Lower leg skin (tissue), 4 donors: Measurements from ENCODE around the gene TMEM187. TPM values are rescaled to one million over a fixed set of nuclear protein-coding genes. Genes with fewer than 3 reads are reported as not detected.

Experiments
- DNase-seq, 2 donors: peaks; one replicate each; pipeline ENCODE4 v3.0.0-alpha.2; 2019; ENCODE audit warnings: low spot score in 2 of 2
- H3K4me3 ChIP-seq: fragments of 200-600 bp; sonication (generic); 2 replicates; pipeline ENCODE4 v1.5.1; 2017; ENCODE audit warnings: mild to moderate bottlenecking, low read depth; ENCODE audit not compliant: poor library complexity, severe bottlenecking
- CTCF ChIP-seq, 3 donors: fragments of 450-650 bp; IDR thresholded peaks; one replicate each; pipeline ENCODE4 v1.5.1; 2016; ENCODE audit warnings: antibody characterized with exemption in 3 of 3, mild to moderate bottlenecking in 3 of 3, moderate library complexity in 2 of 3
- POLR2A ChIP-seq, 2 donors: fragments of 450-650 bp; IDR thresholded peaks; one replicate each; pipeline ENCODE4 v1.6.1; 2016 to 2017; ENCODE audit warnings: antibody characterized with exemption in 2 of 2, mild to moderate bottlenecking in 1 of 2, moderate library complexity in 1 of 2
- WGBS, 2 donors: methylation state at CpG; one replicate each; pipeline ENCODE4 v1.1.5; 2018; 5-methylcytosine and 5-hydroxymethylcytosine counted together
- intact Hi-C: fragments of 100-400 bp; cut with DNase I; formaldehyde crosslinking; loops from one replicate; pipeline ENCODE4 v1.15.0; 2023; ENCODE audit warnings: low total_unique reads
- total RNA-seq, 4 donors: library from RNA; depleted of rRNA; stranded (reverse); fragments of >200 nt; gene quantifications; one replicate each; pipeline ENCODE4 v1.1.0, GENCODE V29; 2016

The TMEM187 gene
- total RNA-seq, 4 donors from 2014 or later, result 10.1 to 21.6 (median 14.4) TPM

- H3K4me3 ChIP-seq, result no peak overlapping the region
- WGBS, 2 donors, result 7 to 37% methylated on average over 6 to 25 of the region's 25 CpGs
These were observed 3.2 kb upstream of the TMEM187 start for GRCh38 chrX:153969125-153969903.

GRCh38 chrX:153969904-153970356 is 2.6 kb upstream of the TMEM187 start:
- H3K4me3 ChIP-seq, result no peak overlapping the region
- TF ChIP-seq CTCF (IDR thresholded peaks at IDR 0.05), result no peak
- TF ChIP-seq POLR2A (IDR thresholded peaks at IDR 0.05), result no peak
- WGBS, 2 donors, result 1 to 22% methylated on average over 18 to 25 of the region's 26 CpGs
- intact Hi-C loops, result no loop called here
- peak in 1 of 2 donors; percentile 88 for DNase-seq

More at GRCh38 chrX:153969125-153969903, 3.2 kb upstream of the TMEM187 start:
- TF ChIP-seq POLR2A (IDR thresholded peaks at IDR 0.05), result no peak
- no peak for TF ChIP-seq CTCF (IDR thresholded peaks at IDR 0.05)
- intact Hi-C loops, result no loop called here
- no peak for DNase-seq

GRCh38 chrX:153970357-153971123 is 2.0 kb upstream of the TMEM187 start:
- TF ChIP-seq POLR2A (IDR thresholded peaks at IDR 0.05) (no peak), CTCF (IDR thresholded peaks at IDR 0.05) (no peak)
- 0 to 22% methylated on average over 13 to 42 of the region's 49 CpGs for WGBS, 2 donors
- peak overlapping the region; percentile 59 for H3K4me3 ChIP-seq
- no peak for DNase-seq
- intact Hi-C loops, result no loop called here

GRCh38 chrX:153971124-153971449 is 1.5 kb upstream of the TMEM187 start:
- 8% methylated on average over 33 of the region's 34 CpGs; no CpG with 5 or more reads in 1 of the 2 donors for WGBS, 2 donors
- intact Hi-C loops, result no loop called here
- TF ChIP-seq POLR2A (IDR thresholded peaks at IDR 0.05) (no peak), CTCF (IDR thresholded peaks at IDR 0.05) (no peak)
- H3K4me3 ChIP-seq, result peak overlapping the region; percentile 59
- DNase-seq, result peak; percentile 85 to 98

GRCh38 chrX:153971450-153972367 is 845 bp upstream of the TMEM187 start, which contains the start of gene HCFC1:
Gene HCFC1, minus strand, starts transcription at chrX:153971818. Its CDS starts 978 bp downstream, at chrX:153970840.
- peak within 1 kb of the TSS; percentile 59 for H3K4me3 ChIP-seq
- peak; percentile 89 to 98 for DNase-seq
- intact Hi-C loops, result no loop called here
- 1 to 30% methylated on average over 15 to 44 of the region's 96 CpGs for WGBS, 2 donors
- TF ChIP-seq CTCF (IDR thresholded peaks at IDR 0.05) (no peak), POLR2A (IDR thresholded peaks at IDR 0.05) (no peak)
